Stomach (tissue), 4 donors: Measurements from ENCODE around the gene SP2.

Experiments
- CTCF ChIP-seq, 7 experiments: fragments of 450-650 bp in 4 of 7; fragments of 200-600 bp in 3 of 7; sonication (generic) in 3 of 7; IDR thresholded peaks; one replicate each; pipeline ENCODE4 v1.5.1; 2016 to 2019; ENCODE audit warnings: antibody characterized with exemption in 7 of 7, control low read depth in 2 of 7, mild to moderate bottlenecking in 1 of 7
- EP300 ChIP-seq: sonication (generic); formaldehyde crosslinking; IDR thresholded peaks from one replicate; pipeline ENCODE4 v1.6.1; 2017; ENCODE audit warnings: antibody characterized with exemption
- POLR2A ChIP-seq, 4 donors: fragments of 450-650 bp; IDR thresholded peaks; one replicate each; pipeline ENCODE4 v1.6.1; 2016; ENCODE audit warnings: antibody characterized with exemption in 4 of 4, control low read depth in 2 of 4, mild to moderate bottlenecking in 1 of 4, moderate library complexity in 1 of 4
- POLR2AphosphoS5 ChIP-seq, 3 donors: sonication (generic); formaldehyde crosslinking; IDR thresholded peaks; one replicate each; pipeline ENCODE4 v1.6.1; 2016; ENCODE audit warnings: antibody characterized with exemption in 3 of 3

GRCh38 chr17:47935961-47936360, 39.9 kb downstream of the SP2 start:
- TF ChIP-seq CTCF (IDR thresholded peaks at IDR 0.05): no peak
- TF ChIP-seq POLR2AphosphoS5 (IDR thresholded peaks at IDR 0.05): no peak
- no peak for TF ChIP-seq POLR2A (IDR thresholded peaks at IDR 0.05)
- no peak for TF ChIP-seq EP300
